Hepatocyte (in vitro differentiated cells): Measurements from ENCODE around the gene ROS1. TPM values are rescaled to one million over a fixed set of nuclear protein-coding genes. Genes with fewer than 3 reads are reported as not detected.
"Not testable (repeated sequence)": the region's sequence is repeated elsewhere in the genome, so short reads cannot be mapped to it uniquely, and the experiment has no call there.

Experiments
- DNase-seq: peaks from one replicate; pipeline ENCODE4 v3.0.0-alpha.2; 2016; ENCODE audit warnings: low spot score
- H2AFZ ChIP-seq: fragments of 200-600 bp; sonication (generic); 2 replicates; pipeline ENCODE4 v1.6.0; 2016; ENCODE audit warnings: antibody characterized with exemption, mild to moderate bottlenecking
- H3K27ac ChIP-seq: fragments of 200-600 bp; sonication (generic); 2 replicates; pipeline ENCODE4 v1.5.1; 2016; ENCODE audit warnings: mild to moderate bottlenecking
- H3K27me3 ChIP-seq: fragments of 200-600 bp; sonication (generic); 2 replicates; pipeline ENCODE4 v1.6.1; 2016
- H3K36me3 ChIP-seq: fragments of 200-600 bp; sonication (generic); replicated peaks from 2 replicates; pipeline ENCODE4 v1.5.1; 2016; ENCODE audit warnings: low read depth; ENCODE audit not compliant: insufficient read depth
- H3K4me1 ChIP-seq: fragments of 200-600 bp; sonication (generic); 2 replicates; pipeline ENCODE4 v1.5.1; 2016; ENCODE audit warnings: mild to moderate bottlenecking, moderate library complexity; ENCODE audit not compliant: insufficient read depth
- H3K4me2 ChIP-seq: fragments of 200-600 bp; sonication (generic); 2 replicates; pipeline ENCODE4 v1.6.0; 2016
- H3K4me3 ChIP-seq: fragments of 200-600 bp; sonication (generic); 2 replicates; pipeline ENCODE4 v1.5.1; 2016; ENCODE audit warnings: mild to moderate bottlenecking
- H3K79me2 ChIP-seq: fragments of 200-600 bp; sonication (generic); 2 replicates; pipeline ENCODE4 v1.6.0; 2017; ENCODE audit warnings: mild to moderate bottlenecking
- H3K9me2 ChIP-seq: fragments of 200-600 bp; sonication (generic); replicated peaks from 2 replicates; pipeline ENCODE4 v1.6.0; 2017; ENCODE audit warnings: mild to moderate bottlenecking; ENCODE audit not compliant: insufficient read depth
- H3K9me3 ChIP-seq: fragments of 200-600 bp; sonication (generic); 2 replicates; pipeline ENCODE4 v1.5.1; 2016; ENCODE audit warnings: low read depth, mild to moderate bottlenecking
- H4K20me1 ChIP-seq: fragments of 200-600 bp; sonication (generic); 2 replicates; pipeline ENCODE4 v1.6.0; 2016; ENCODE audit warnings: mild to moderate bottlenecking; ENCODE audit not compliant: insufficient read depth, poor library complexity, severe bottlenecking
- CTCF ChIP-seq: fragments of 200-600 bp; sonication (generic); IDR thresholded peaks from 2 replicates; pipeline ENCODE4 v1.5.1; 2016; ENCODE audit warnings: antibody characterized with exemption, mild to moderate bottlenecking; ENCODE audit not compliant: poor library complexity
- EZH2 ChIP-seq: fragments of 200-600 bp; sonication (generic); IDR thresholded peaks from 2 replicates; pipeline ENCODE4 v1.6.1; 2016; ENCODE audit warnings: antibody characterized with exemption, mild to moderate bottlenecking, borderline replicate concordance
- EZH2phosphoT487 ChIP-seq: fragments of 200-600 bp; sonication (generic); IDR thresholded peaks from one replicate; pipeline ENCODE4 v1.6.1; 2018; ENCODE audit warnings: antibody characterized with exemption, mild to moderate bottlenecking, low read depth, moderate library complexity; ENCODE audit not compliant: unreplicated experiment, severe bottlenecking
- WGBS: methylation state at CpG from one replicate; pipeline ENCODE4 v1.1.6; 2016; ENCODE audit warnings: low lambda C conversion rate; ENCODE audit errors: missing lambda C conversion rate; 5-methylcytosine and 5-hydroxymethylcytosine counted together
- polyA plus RNA-seq: library from polyadenylated mRNA; unstranded; fragments of >200 nt; fragmentation: Nextera tagmentation; extraction: Ambion mirVana; gene quantifications from 2 replicates; pipeline ENCODE4 v1.2.1, GENCODE V29; 2016
- total RNA-seq: library from RNA; depleted of rRNA; stranded (reverse); fragments of >200 nt; gene quantifications from 2 replicates; pipeline ENCODE4 v1.2.3, GENCODE V29; 2014

The ROS1 gene
- total and polyA plus RNA-seq, 2 experiments from 2014 or later = 0.33 to 2.7 TPM

- peak overlapping the region; percentile 38 for H3K4me2 ChIP-seq
- no peaks in the 10 kb centered on the region for H3K79me2 ChIP-seq
- H3K9me3 ChIP-seq = no peaks in the 10 kb centered on the region
- peaks cover 18% of the 10 kb centered on the region for H3K4me1 ChIP-seq
- H3K4me3 ChIP-seq = no peak overlapping the region
- H3K27me3 ChIP-seq = no peaks in the 10 kb centered on the region
- no peak overlapping the region for H3K27ac ChIP-seq
- no peak for DNase-seq
- H2AFZ ChIP-seq = peak overlapping the region; percentile 13
- no peaks in the 10 kb centered on the region for H3K9me2 ChIP-seq
- WGBS = 52% methylated on average over 5 of the region's 5 CpGs
- H3K36me3 ChIP-seq = no peaks in the 10 kb centered on the region
- no peak for TF ChIP-seq CTCF
- no peak for TF ChIP-seq EZH2phosphoT487
- TF ChIP-seq EZH2 = no peak
- no peaks in the 10 kb centered on the region for H4K20me1 ChIP-seq
These were observed 22.3 kb upstream of the ROS1 start for GRCh38 chr6:117448011-117448410.

- no peaks in the 10 kb centered on the region for H3K9me3 ChIP-seq
- H3K9me2 ChIP-seq = no peaks in the 10 kb centered on the region
- H3K27me3 ChIP-seq = no peaks in the 10 kb centered on the region
- no peak overlapping the region for H3K27ac ChIP-seq
- H3K4me2 ChIP-seq = no peak overlapping the region
- H3K36me3 ChIP-seq = no peaks in the 10 kb centered on the region
- peaks cover 18% of the 10 kb centered on the region for H3K4me1 ChIP-seq
- 88% methylated on average over 3 of the region's 3 CpGs for WGBS
- DNase-seq = no peak
- H2AFZ ChIP-seq = no peak overlapping the region
- TF ChIP-seq EZH2phosphoT487 (no peak), EZH2 (no peak), CTCF (no peak)
- H3K4me3 ChIP-seq = no peak overlapping the region
- H3K79me2 ChIP-seq = no peaks in the 10 kb centered on the region
- no peaks in the 10 kb centered on the region for H4K20me1 ChIP-seq
These were observed 21.1 kb upstream of the ROS1 start for GRCh38 chr6:117446861-117447260.

GRCh38 chr6:117444600-117444999 is 18.9 kb upstream of the ROS1 start:
- Histone ChIP-seq H3K79me2 (no peaks in the 10 kb centered on the region), H3K4me1 (peaks cover 12% of the 10 kb centered on the region), H4K20me1 (no peaks in the 10 kb centered on the region), H3K27ac (no peak overlapping the region), H3K9me2 (no peaks in the 10 kb centered on the region), H2AFZ (no peak overlapping the region), H3K27me3 (no peaks in the 10 kb centered on the region), H3K9me3 (no peaks in the 10 kb centered on the region), H3K4me2 (no peak overlapping the region), H3K36me3 (no peaks in the 10 kb centered on the region), H3K4me3 (no peak overlapping the region)
- DNase-seq = no peak
- WGBS = 81% methylated on average over 2 of the region's 2 CpGs
- TF ChIP-seq EZH2phosphoT487 = no peak
- no peak for TF ChIP-seq CTCF
- TF ChIP-seq EZH2 = no peak

- not testable (repeated sequence) for H3K27ac ChIP-seq, H4K20me1 ChIP-seq, DNase-seq, H2AFZ ChIP-seq, H3K27me3 ChIP-seq, H3K4me3 ChIP-seq, H3K9me2 ChIP-seq, H3K36me3 ChIP-seq, H3K4me2 ChIP-seq, H3K79me2 ChIP-seq, H3K9me3 ChIP-seq, H3K4me1 ChIP-seq
- WGBS = 91% methylated on average over 8 of the region's 8 CpGs
These were observed 16.6 kb upstream of the ROS1 start for GRCh38 chr6:117442313-117442712.
